ENCODE results near the gene C1QTNF12. TPM values are rescaled to one million over a fixed set of nuclear protein-coding genes. Genes with fewer than 3 reads are reported as not detected.

C1QTNF12 gene
- total RNA-seq, 4 donors from 2014 or later: 4.3 to 23.5 (median 7.1) TPM

GRCh38 chr1:1204998-1205768 lies 41.3 kb downstream of the C1QTNF12 start:
- TF ChIP-seq POLR2A (IDR thresholded peaks at IDR 0.05) (no peak), POLR2AphosphoS5 (IDR thresholded peaks at IDR 0.05) (no peak), CTCF (IDR thresholded peaks at IDR 0.05) (no peak), EP300 (IDR thresholded peaks at IDR 0.05) (no peak)
- Histone ChIP-seq H3K27me3 (peaks cover 38% of the 10 kb centered on the region), H3K36me3 (no peaks in the 10 kb centered on the region), H3K27ac (no peak overlapping the region), H3K4me3 (peak overlapping the region; percentile 44), H3K4me1 (peaks cover 63% of the 10 kb centered on the region), H3K9me3 (no peaks in the 10 kb centered on the region)
- 80% methylated on average over 1 of the region's 19 CpGs for WGBS
- DNase-seq (ENCODE audit: low spot score in 2 of 2): no peak

DNA sequence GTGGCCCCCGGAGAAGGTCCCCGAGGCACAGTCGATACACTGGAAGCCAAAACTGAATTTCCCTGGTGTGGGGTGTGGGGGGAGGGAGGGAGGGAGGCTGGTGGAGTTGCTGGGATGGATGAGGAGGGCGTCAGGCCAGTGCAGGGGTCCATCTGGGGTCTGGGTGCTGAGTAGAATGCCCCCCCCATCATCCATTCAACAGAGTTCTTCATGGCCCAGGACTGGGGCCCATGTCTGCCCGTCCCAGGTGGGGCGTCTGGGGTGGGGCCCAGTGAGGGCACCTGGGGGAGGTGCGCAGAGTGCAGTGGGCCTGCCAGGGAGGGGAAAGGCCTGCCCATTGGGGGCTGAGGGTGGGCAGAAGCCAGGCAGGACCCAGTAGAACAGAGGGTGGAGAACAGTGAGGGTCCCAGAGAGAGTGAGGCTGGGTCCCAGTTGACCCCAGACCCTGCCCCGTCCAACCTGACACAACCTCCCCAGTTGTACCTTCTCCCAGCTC lies 42.0 kb downstream of the C1QTNF12 start:
- TF ChIP-seq CTCF (IDR thresholded peaks at IDR 0.05) (no peak), POLR2AphosphoS5 (IDR thresholded peaks at IDR 0.05) (no peak), POLR2A (IDR thresholded peaks at IDR 0.05) (no peak), EP300 (IDR thresholded peaks at IDR 0.05) (no peak)
- 70% methylated on average over 7 of the region's 8 CpGs for WGBS
- Histone ChIP-seq H3K36me3 (no peaks in the 10 kb centered on the region), H3K4me3 (no peak overlapping the region), H3K4me1 (peaks cover 63% of the 10 kb centered on the region), H3K9me3 (no peaks in the 10 kb centered on the region), H3K27ac (no peak overlapping the region), H3K27me3 (peaks cover 38% of the 10 kb centered on the region)
- DNase-seq (ENCODE audit: low spot score in 2 of 2): no peak

- DNase-seq (ENCODE audit: low spot score in 2 of 2): no peak
- Histone ChIP-seq H3K27me3 (peaks cover 38% of the 10 kb centered on the region), H3K36me3 (no peaks in the 10 kb centered on the region), H3K4me1 (peaks cover 61% of the 10 kb centered on the region), H3K27ac (no peak overlapping the region), H3K9me3 (no peaks in the 10 kb centered on the region), H3K4me3 (no peak overlapping the region)
- TF ChIP-seq EP300 (IDR thresholded peaks at IDR 0.05) (no peak), CTCF (IDR thresholded peaks at IDR 0.05) (no peak), POLR2AphosphoS5 (IDR thresholded peaks at IDR 0.05) (no peak), POLR2A (IDR thresholded peaks at IDR 0.05) (no peak)
- WGBS: 100% methylated on average over 3 of the region's 49 CpGs
These were observed 42.7 kb downstream of the C1QTNF12 start for GRCh38 chr1:1203561-1204424.

DNA sequence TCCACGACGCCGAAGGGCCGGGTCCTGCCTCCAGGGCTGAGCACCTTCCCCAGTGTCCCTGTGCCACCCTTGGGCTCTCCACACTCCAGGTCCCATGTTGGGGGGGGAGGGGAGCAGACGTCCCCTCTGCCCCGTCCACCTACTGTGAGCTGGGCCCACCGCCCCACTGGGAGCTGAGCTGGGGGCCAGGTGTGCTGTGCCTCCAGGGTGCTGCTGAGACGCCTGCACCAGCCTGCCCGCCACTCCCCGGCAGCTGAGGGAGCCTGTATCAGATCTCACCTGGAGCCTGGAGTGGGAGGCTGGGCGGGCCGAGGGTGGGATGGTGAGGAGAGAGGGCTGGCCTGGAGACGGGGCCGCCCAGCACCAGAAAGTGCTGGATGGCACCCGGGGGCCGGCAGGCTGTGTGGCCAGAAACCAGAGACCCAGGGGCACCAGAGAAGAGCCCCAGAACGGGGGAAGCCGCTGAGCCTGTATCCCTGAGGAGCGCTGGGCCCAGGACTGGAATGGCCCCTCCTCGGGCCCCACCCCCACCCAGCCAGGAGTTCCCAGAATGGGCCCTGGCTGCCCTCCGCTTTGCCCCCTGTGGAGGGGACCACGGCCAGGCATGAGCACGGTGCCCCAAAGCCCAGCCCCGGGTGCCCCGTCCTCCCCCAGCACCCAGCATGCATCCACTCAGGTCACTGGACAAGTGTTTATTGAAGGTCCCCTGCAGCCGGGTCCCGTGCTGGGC lies 43.5 kb downstream of the C1QTNF12 start:
- no peak for TF ChIP-seq POLR2A (IDR thresholded peaks at IDR 0.05)
- no peak for TF ChIP-seq POLR2AphosphoS5 (IDR thresholded peaks at IDR 0.05)
- TF ChIP-seq CTCF (IDR thresholded peaks at IDR 0.05): no peak
- TF ChIP-seq EP300 (IDR thresholded peaks at IDR 0.05): no peak
- peaks cover 53% of the 10 kb centered on the region for H3K4me1 ChIP-seq
- H3K27me3 ChIP-seq: peaks cover 38% of the 10 kb centered on the region
- DNase-seq (ENCODE audit: low spot score in 2 of 2): no peak
- WGBS: 80% methylated on average over 1 of the region's 27 CpGs
- peak overlapping the region; percentile 32 for H3K4me3 ChIP-seq
- H3K27ac ChIP-seq: no peak overlapping the region
- H3K36me3 ChIP-seq: no peaks in the 10 kb centered on the region
- H3K9me3 ChIP-seq: no peaks in the 10 kb centered on the region

Measured in suprapubic skin (tissue), 4 donors.